Adipocyte (in vitro differentiated cells): ENCODE measurements around the gene F12.

Experiments
- DNase-seq: peaks from one replicate; pipeline ENCODE4 v3.0.0-alpha.2; 2015; ENCODE audit warnings: low read depth
- H3K27me3 ChIP-seq: replicated peaks from 2 replicates; pipeline ENCODE4 v1.7.0; 2013; ENCODE audit warnings: mild to moderate bottlenecking, low read length, moderate library complexity; ENCODE audit not compliant: control insufficient read depth, insufficient read depth
- H3K36me3 ChIP-seq: 2 replicates; pipeline ENCODE4 v1.7.0; 2013; ENCODE audit warnings: low read length, mild to moderate bottlenecking, moderate library complexity; ENCODE audit not compliant: control insufficient read depth, insufficient read depth, severe bottlenecking
- H3K4me1 ChIP-seq: 2 replicates; pipeline ENCODE4 v1.7.0; 2013; ENCODE audit warnings: mild to moderate bottlenecking, low read length, moderate library complexity; ENCODE audit not compliant: control insufficient read depth, insufficient read depth
- H3K4me3 ChIP-seq: 2 replicates; pipeline ENCODE4 v1.7.0; 2013; ENCODE audit warnings: mild to moderate bottlenecking, low read length, moderate library complexity
- H3K9ac ChIP-seq: 2 replicates; pipeline ENCODE4 v1.7.0; 2013; ENCODE audit warnings: mild to moderate bottlenecking, low read length, moderate library complexity
- H3K9me3 ChIP-seq: 2 replicates; pipeline ENCODE4 v1.7.0; 2013; ENCODE audit warnings: mild to moderate bottlenecking, low read length, moderate library complexity; ENCODE audit not compliant: control insufficient read depth

Gene F12

DNA sequence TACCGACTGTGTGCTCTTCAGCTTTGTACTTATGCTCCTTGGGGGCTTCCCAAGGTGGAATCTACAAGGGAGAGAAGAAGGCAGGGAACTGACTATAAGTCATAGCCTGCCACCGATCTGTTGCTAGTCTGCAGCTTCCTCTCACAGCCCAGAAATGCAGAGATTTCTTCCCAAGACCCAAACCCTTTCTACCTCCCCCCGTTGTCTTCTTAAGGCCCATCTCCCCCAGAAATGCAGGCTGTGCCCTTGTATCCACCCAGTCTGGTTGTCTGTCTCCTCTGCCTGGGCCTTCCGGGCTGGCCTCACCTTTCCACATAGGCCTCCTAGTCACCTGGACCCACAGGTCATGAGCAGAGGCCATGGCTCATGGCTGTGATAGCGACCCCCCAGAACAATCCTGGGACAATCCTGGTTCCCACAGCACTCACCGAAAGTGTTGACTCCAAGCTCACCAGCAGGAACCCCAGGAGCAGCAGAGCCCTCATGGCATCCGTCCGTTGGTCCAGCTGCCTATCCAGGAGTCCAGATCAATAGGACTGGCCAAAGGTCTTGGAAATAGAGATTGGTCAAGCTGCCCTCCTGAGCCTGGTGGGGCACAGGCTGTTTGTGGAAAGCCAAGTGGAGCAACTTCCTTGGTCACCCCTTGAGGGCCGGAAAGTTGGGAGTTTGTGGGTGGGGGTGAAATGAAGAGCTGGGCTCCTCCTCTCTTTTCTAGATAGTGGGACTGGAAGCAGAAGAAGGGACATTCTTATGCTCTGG lies at the start of gene F12:
F12 (minus strand) TSS at position 522 of the 759 bp plus-strand sequence; CDS start at position 485, 37 bp downstream.
- Histone ChIP-seq H3K27me3 (peaks cover 47% of the 10 kb centered on the region), H3K9me3 (no peaks in the 10 kb centered on the region), H3K9ac (no peak within 1 kb of the TSS), H3K4me3 (no peak within 1 kb of the TSS), H3K4me1 (peaks cover 3% of the 10 kb centered on the region), H3K36me3 (no peaks in the 10 kb centered on the region)
- DNase-seq, result no peak

- H3K36me3 ChIP-seq, result peaks cover 42% of the 10 kb centered on the region
- no peak for DNase-seq
- no peak overlapping the region for H3K4me3 ChIP-seq
These were observed 49.6 kb upstream of the F12 start for GRCh38 chr5:177458912-177459350.

DNA sequence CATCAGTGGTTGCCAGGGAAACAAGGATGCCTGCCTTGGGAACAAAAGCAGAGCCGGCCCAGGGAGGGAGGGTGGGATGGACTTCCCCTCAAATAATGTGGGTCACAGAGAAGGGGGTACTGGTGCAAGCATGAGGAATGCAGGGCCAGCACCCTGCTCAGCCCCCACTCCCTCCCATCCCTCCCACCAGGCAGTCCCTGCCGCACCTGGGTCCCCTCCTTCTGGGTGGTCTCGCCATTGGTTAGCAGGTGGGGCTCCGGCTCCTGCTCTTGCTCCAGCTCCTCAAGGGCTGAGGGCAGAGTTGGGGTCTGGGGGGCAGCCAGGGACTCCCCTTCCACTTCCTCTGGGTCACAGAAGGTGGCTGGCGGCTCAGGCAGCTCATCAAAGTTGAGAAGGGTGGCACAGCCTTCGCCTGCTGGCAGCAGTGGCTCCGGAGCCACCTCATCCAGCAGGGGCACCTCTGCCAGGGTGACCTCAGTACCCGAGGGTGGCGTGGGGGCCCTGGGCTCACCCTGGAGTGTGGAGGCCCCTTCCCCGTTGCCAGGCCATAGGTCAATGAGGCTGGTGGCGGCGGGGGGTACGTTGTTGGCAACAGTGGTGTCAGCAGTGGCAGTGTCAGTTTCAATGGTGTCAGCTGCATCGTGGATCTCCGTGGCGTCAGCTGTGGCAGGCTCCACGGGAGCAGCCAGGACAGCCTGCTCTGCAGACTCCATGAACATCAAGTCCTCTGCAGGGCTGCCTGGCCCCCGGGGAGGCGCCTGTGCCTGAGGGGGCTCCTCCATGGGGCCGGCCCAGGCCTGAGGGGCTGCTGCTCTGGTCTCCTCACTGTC lies 48.7 kb upstream of the F12 start:
- Histone ChIP-seq H3K4me3 (no peak overlapping the region), H3K9ac (no peak overlapping the region), H3K4me1 (peaks cover 17% of the 10 kb centered on the region), H3K27me3 (no peaks in the 10 kb centered on the region), H3K9me3 (no peaks in the 10 kb centered on the region), H3K36me3 (peaks cover 35% of the 10 kb centered on the region)
- no peak for DNase-seq

More at GRCh38 chr5:177458912-177459350, 49.6 kb upstream of the F12 start:
- peaks cover 16% of the 10 kb centered on the region for H3K4me1 ChIP-seq
- H3K9me3 ChIP-seq, result no peaks in the 10 kb centered on the region
- no peaks in the 10 kb centered on the region for H3K27me3 ChIP-seq
- H3K9ac ChIP-seq, result no peak overlapping the region

- H3K4me3 ChIP-seq, result no peak overlapping the region
- H3K9me3 ChIP-seq, result no peaks in the 10 kb centered on the region
- H3K36me3 ChIP-seq, result peaks cover 33% of the 10 kb centered on the region
- H3K4me1 ChIP-seq, result peaks cover 17% of the 10 kb centered on the region
- peak; percentile 95 for DNase-seq
- H3K9ac ChIP-seq, result no peak overlapping the region
- H3K27me3 ChIP-seq, result no peaks in the 10 kb centered on the region
These were observed 47.9 kb upstream of the F12 start for GRCh38 chr5:177456976-177457851.

DNA sequence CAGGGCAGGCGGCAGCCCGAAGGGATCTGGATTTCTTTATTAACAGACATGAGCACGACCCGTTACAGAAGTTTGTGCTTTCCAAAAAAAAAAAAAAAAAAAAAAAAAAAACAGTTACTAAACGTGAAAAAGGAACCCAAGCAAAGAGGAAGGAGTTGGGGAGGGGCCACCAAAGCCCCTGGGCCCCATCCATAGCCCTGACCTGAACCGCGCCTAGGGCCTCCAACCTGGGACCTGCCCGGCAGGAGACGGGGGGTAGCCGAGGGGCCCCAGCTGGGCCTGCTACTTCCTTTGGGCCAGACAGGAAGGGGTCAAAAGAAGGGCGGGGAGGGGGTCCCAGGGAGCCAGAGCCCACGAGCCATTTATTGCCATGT lies 47.2 kb upstream of the F12 start:
- Histone ChIP-seq H3K9ac (no peak overlapping the region), H3K4me1 (peaks cover 17% of the 10 kb centered on the region), H3K27me3 (no peaks in the 10 kb centered on the region), H3K9me3 (no peaks in the 10 kb centered on the region), H3K36me3 (peaks cover 31% of the 10 kb centered on the region), H3K4me3 (no peak overlapping the region)
- no peak for DNase-seq

DNA sequence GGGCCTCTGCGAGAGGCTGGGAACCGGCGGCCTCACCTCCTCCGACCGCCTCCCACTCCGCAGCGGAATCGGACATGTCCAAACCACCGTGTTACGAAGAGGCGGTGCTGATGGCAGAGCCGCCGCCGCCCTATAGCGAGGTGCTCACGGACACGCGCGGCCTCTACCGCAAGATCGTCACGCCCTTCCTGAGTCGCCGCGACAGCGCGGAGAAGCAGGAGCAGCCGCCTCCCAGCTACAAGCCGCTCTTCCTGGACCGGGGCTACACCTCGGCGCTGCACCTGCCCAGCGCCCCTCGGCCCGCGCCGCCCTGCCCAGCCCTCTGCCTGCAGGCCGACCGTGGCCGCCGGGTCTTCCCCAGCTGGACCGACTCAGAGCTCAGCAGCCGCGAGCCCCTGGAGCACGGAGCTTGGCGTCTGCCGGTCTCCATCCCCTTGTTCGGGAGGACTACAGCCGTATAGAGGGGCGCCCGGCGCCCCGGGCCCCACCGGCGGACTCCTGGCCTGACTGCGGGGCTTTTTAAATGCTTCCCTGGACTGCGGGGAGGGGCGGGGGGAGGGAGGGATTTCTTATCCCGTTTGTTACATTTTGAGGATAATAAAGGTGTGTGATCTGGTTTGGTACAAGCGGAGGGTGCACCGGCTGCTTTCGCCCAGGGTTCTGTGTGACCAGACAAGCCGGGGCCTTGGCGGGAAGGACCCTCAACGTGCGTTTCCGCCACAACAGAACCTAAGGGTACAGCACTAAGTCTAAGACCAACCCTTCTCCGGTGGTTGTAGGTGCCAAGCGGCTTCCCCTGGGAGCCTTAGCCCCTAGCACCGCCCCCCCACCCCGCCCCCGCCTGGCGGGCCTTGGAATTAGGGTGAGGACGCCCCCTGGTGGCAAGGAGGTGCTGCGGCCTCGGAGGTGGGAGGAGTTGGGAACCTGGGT lies 46.6 kb upstream of the F12 start:
- H3K27me3 ChIP-seq, result no peaks in the 10 kb centered on the region
- peak; percentile 97 for DNase-seq
- H3K4me1 ChIP-seq, result peaks cover 17% of the 10 kb centered on the region
- peak overlapping the region; percentile 49 for H3K9ac ChIP-seq
- H3K4me3 ChIP-seq, result peak overlapping the region; percentile 79
- H3K9me3 ChIP-seq, result no peaks in the 10 kb centered on the region
- H3K36me3 ChIP-seq, result peaks cover 31% of the 10 kb centered on the region

DNA sequence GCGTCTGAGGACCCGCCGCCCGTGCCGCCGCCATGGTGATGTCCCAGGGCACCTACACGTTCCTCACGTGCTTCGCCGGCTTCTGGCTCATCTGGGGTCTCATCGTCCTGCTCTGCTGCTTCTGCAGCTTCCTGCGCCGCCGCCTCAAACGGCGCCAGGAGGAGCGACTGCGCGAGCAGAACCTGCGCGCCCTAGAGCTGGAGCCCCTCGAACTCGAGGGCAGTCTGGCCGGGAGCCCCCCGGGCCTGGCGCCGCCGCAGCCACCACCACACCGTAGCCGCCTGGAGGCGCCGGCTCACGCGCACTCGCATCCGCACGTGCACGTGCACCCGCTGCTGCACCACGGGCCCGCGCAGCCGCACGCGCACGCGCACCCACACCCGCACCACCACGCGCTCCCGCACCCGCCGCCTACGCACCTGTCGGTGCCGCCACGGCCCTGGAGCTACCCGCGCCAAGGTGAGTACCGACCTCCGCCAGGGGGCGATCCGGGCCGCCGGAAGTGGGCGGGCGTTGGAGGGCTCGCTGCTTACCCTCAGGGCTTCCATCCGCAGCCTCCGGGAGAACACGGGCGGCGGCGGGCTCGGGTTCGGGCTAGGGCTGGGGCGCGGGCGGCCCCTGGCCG lies 45.8 kb upstream of the F12 start:
- Histone ChIP-seq H3K36me3 (peaks cover 27% of the 10 kb centered on the region), H3K4me3 (peak overlapping the region; percentile 79), H3K4me1 (peaks cover 17% of the 10 kb centered on the region), H3K27me3 (no peaks in the 10 kb centered on the region), H3K9me3 (no peaks in the 10 kb centered on the region), H3K9ac (peak overlapping the region; percentile 49)
- DNase-seq, result peak; percentile 84

DNA sequence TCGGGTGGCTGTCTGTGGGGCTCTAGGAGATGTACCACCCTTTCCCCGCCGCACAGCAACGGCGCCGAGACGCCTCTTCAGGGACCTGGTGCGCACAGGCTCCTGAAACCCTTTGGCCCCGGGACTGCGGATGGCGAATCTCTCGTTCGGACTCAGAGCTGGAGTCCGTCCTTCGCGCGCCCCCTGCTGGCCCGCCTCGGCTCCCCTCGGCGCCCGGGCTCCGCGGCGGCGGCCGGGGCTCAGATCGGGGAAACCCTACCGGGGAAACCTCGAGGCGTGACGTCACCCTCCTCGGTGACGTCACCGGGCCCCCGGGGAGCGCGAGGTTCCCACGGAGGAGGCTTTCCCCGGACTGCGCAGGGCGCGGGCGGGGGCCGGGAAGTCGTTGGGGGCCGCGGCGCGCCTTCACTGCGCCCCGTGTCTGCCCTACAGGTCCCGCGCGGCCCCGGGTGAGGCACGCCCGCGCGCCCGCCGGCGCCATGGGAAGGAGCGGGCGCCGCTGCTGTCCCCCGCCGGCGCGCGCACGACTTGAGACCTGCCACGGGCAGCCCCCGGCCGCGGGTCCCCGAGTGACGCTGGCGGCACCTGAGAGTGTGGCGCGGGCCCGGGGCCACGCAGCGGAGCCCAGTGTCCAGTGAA lies 45.2 kb upstream of the F12 start:
- H3K4me3 ChIP-seq, result peak overlapping the region; percentile 79
- peak; percentile 96 for DNase-seq
- H3K36me3 ChIP-seq, result peaks cover 24% of the 10 kb centered on the region
- H3K4me1 ChIP-seq, result peaks cover 17% of the 10 kb centered on the region
- H3K27me3 ChIP-seq, result no peaks in the 10 kb centered on the region
- no peaks in the 10 kb centered on the region for H3K9me3 ChIP-seq
- peak overlapping the region; percentile 49 for H3K9ac ChIP-seq

DNA sequence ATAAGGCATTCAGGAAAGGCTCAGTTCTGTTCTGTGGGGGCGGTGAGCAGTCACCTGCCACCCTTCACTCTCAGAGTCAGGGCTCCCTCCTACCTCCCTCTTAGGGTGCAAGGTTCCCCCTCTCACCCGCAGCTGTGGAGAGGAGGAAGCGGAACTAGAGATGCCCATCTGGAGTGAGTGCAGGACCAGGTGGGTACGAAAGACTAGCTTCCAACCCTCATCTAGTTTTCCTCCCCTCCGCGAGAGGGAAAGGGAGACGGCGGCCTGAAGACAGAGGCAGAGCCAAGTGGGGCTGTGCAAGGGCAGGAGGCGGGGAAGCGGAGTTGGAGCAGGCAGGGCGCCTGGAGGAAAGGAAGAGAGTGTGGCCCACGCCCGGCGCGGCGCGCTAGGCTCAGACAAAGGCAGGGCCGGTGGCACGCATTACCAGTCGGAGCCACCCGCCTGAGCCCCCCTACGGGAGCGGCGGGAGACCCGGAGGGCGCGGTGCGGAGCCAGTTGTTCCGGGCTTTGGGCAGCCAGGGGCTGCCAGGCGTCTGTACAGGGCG lies 44.6 kb upstream of the F12 start:
- H3K36me3 ChIP-seq, result peaks cover 19% of the 10 kb centered on the region
- peak overlapping the region; percentile 49 for H3K9ac ChIP-seq
- no peaks in the 10 kb centered on the region for H3K27me3 ChIP-seq
- H3K9me3 ChIP-seq, result no peaks in the 10 kb centered on the region
- peak overlapping the region; percentile 79 for H3K4me3 ChIP-seq
- H3K4me1 ChIP-seq, result peaks cover 17% of the 10 kb centered on the region
- peak; percentile 43 for DNase-seq
